ENCODE data around the gene ARSG. TPM values are rescaled to one million over a fixed set of nuclear protein-coding genes. Genes with fewer than 3 reads are reported as not detected.
"Not testable (repeated sequence)": the region's sequence is repeated elsewhere in the genome, so short reads cannot be mapped to it uniquely, and the experiment has no call there.

Gene ARSG
- total and polyA plus RNA-seq, 2 of the 8 experiments (the other 6 are each of a cell fraction or from before 2014, with no cell fraction given), result 3.3 to 4.0 TPM

DNA sequence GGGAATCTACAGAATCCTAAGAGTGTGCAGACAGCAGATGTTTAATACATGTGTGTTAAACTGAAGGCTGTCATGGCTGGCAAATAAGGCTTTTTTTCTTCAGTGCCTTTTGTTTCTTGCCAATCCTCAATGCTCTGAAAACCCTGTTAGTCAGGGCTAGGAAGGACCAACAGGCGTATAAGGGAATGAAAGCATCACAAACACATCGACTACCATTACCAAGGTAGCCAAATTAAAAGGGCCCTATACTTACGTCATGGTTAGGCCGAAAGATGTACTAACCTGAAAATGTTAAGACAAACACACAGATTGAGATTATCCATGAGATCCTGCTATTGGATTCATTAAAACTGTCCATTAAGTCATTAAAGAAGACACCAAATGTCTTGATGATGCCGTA is 13.5 kb upstream of the ARSG start (continued):
- no peak for TF ChIP-seq SAP30 (IDR thresholded peaks at IDR 0.05; ENCODE audit: insufficient read depth, insufficient replicate concordance, low read length)
- TF ChIP-seq EGR1 (IDR thresholded peaks at IDR 0.05; ENCODE audit: borderline replicate concordance, low read depth, low read length), result no peak
- TF ChIP-seq TCF12 (IDR thresholded peaks at IDR 0.05; ENCODE audit: low read depth, low read length), result no peak

DNA sequence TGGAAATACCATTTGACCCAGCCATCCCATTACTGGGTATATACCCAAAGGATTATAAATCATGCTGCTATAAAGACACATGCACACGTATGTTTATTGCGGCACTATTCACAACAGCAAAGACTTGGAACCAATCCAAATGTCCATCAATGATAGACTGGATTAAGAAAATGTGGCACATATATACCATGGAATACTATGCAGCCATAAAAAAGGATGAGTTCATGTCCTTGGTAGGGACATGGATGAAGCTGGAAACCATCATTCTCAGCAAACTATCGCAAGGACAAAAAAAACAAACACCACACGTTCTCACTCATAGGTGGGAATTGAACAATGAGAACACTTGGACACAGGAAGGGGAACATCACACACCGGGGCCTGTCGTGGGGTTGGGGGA is 9.3 kb upstream of the ARSG start:
- H4K91ac ChIP-seq (replicated peaks; ENCODE audit: insufficient read length, low read length); H4K5ac ChIP-seq (ENCODE audit: insufficient read length, low read depth, low read length); DNase-seq (ENCODE audit: low read depth in 1 of 2, low spot score in 2 of 2); H2BK15ac ChIP-seq (ENCODE audit: low read length); H4K20me1 ChIP-seq (replicated peaks in 1 of 2; ENCODE audit: control insufficient read depth in 1 of 2, insufficient read depth in 2 of 2, low read length in 2 of 2); H3K79me1 ChIP-seq (ENCODE audit: low read depth, low read length); H3K9me3 ChIP-seq (ENCODE audit: insufficient read depth in 2 of 2, low read depth in 1 of 2, low read length in 1 of 2); H3K23me2 ChIP-seq (ENCODE audit: low read depth, low read length); H3K56ac ChIP-seq (replicated peaks; ENCODE audit: insufficient read length, low read depth, low read length); H2BK12ac ChIP-seq (ENCODE audit: low read depth, low read length); FAIRE-seq; H3K27me3 ChIP-seq (replicated peaks in 1 of 4; ENCODE audit: control insufficient read depth in 3 of 4, extremely low read depth in 1 of 4, insufficient read depth in 3 of 4, low read length in 3 of 4); H3K79me2 ChIP-seq (ENCODE audit: control insufficient read depth in 1 of 2, insufficient read depth in 2 of 2, low read length in 2 of 2); H3K23ac ChIP-seq (ENCODE audit: insufficient read length); H3K4me3 ChIP-seq (ENCODE audit: extremely low read depth in 1 of 4, insufficient read depth in 2 of 4, low read depth in 3 of 4, low read length in 4 of 4); H3K18ac ChIP-seq (ENCODE audit: extremely low read depth, low read length); H2AK5ac ChIP-seq (ENCODE audit: low read depth, low read length); H3K14ac ChIP-seq (ENCODE audit: insufficient read length); H3K36me3 ChIP-seq (ENCODE audit: control insufficient read depth in 2 of 4, insufficient read depth in 4 of 4, low read length in 3 of 4); H2BK5ac ChIP-seq (ENCODE audit: low read depth, low read length); H4K8ac ChIP-seq (ENCODE audit: extremely low read depth, insufficient read depth, low read length); H2AFZ ChIP-seq (ENCODE audit: low read length); H3K4me2 ChIP-seq (ENCODE audit: insufficient read depth in 1 of 2, low read depth in 2 of 2, low read length in 2 of 2); H3K4me1 ChIP-seq (replicated peaks in 1 of 4; ENCODE audit: control insufficient read depth in 3 of 4, insufficient read depth in 4 of 4, low read length in 3 of 4); H3K4ac ChIP-seq (replicated peaks; ENCODE audit: insufficient read length, low read depth, low read length); H3K9ac ChIP-seq (replicated peaks in 1 of 4; ENCODE audit: extremely low read depth in 1 of 4, low read depth in 3 of 4, low read length in 3 of 4); H2BK120ac ChIP-seq (replicated peaks; ENCODE audit: low read depth, low read length); H2BK20ac ChIP-seq (ENCODE audit: low read length); H3K27ac ChIP-seq (ENCODE audit: low read depth, low read length): not testable (repeated sequence)
- POLR2A ChIA-PET (ENCODE audit: partially characterized antibody), result interaction anchor here (2.5 kb wide), 1 partner anchor 8 kb away, joined by 18 read pairs; the partner anchor contains the start of genes ARSG and SLC16A6
- CTCF ChIA-PET (ENCODE audit: partially characterized antibody), result interaction anchor here (1.1 kb wide), 1 partner anchor 117 kb away, joined by 4 read pairs; no protein-coding TSS in a partner anchor
- WGBS, 2 experiments (ENCODE audit: extremely low coverage in 1 of 2, insufficient coverage in 1 of 2, insufficient read length in 1 of 2, insufficient replicate concordance in 2 of 2, low coverage in 1 of 2, low lambda C conversion rate in 2 of 2, missing lambda C conversion rate in 1 of 2), result 38% methylated on average over 2 of the region's 6 CpGs; no CpG with 5 or more reads in 1 of the 2 experiments

Measured in H1 (cell line).